BJ (cell line): ENCODE measurements around the gene OTULIN. TPM values are rescaled to one million over a fixed set of nuclear protein-coding genes. Genes with fewer than 3 reads are reported as not detected.

Source experiments
- CTCF ChIA-PET: fragments of 350-600 bp; formaldehyde crosslinking; extraction: SDS; loops from one replicate; lab custom pipeline; 2021; ENCODE audit warnings: antibody characterized with exemption, inconsistent platforms; lab: Yijun Ruan, JAX
- POLR2A ChIA-PET: fragments of 300-600 bp; sonication (Branson Sonifier 250); formaldehyde crosslinking; extraction: SDS; loops from one replicate; lab custom pipeline; 2021; ENCODE audit warnings: antibody characterized with exemption; lab: Charles Lee
- DNase-seq: peaks from one replicate; pipeline ENCODE4 v3.0.0-alpha.2; 2011; ENCODE audit warnings: low read depth
- H3K27me3 ChIP-seq: 2 replicates; pipeline ENCODE4 v1.6.0; 2011; ENCODE audit warnings: low read length; ENCODE audit not compliant: control insufficient read depth, insufficient read depth
- H3K36me3 ChIP-seq: 2 replicates; pipeline ENCODE4 v1.5.1; 2011; ENCODE audit warnings: low read length; ENCODE audit not compliant: control insufficient read depth, insufficient read depth
- H3K4me3 ChIP-seq: 2 replicates; pipeline ENCODE4 v1.5.1; 2011; ENCODE audit warnings: low read depth, mild to moderate bottlenecking, control low read depth, low read length
- CTCF ChIP-seq: IDR thresholded peaks from 2 replicates; pipeline ENCODE4 v1.5.1; 2011; ENCODE audit warnings: low read depth, mild to moderate bottlenecking, control low read depth, inconsistent platforms, low read length, moderate library complexity; ENCODE audit not compliant: insufficient read depth
- polyA plus RNA-seq: library from polyadenylated mRNA; depleted of rRNA; stranded (reverse); fragments of >200 nt; gene quantifications from 2 replicates; pipeline ENCODE4 v1.2.3, GENCODE V29; 2011

The OTULIN gene
- polyA plus RNA-seq, 1 experiment, result 10.1 TPM

GRCh38 chr5:14699159-14699558 is 34.6 kb downstream of the OTULIN start:
- TF ChIP-seq CTCF, result no peak
- POLR2A ChIA-PET, result no interaction called here
- CTCF ChIA-PET, result interaction anchor here (0.8 to 1.7 kb wide), 2 partner anchors 9 to 14 kb away, joined by 4 to 6 read pairs; no protein-coding TSS in a partner anchor
- Histone ChIP-seq H3K27me3 (no peaks in the 10 kb centered on the region), H3K36me3 (peaks cover 13% of the 10 kb centered on the region), H3K4me3 (no peak overlapping the region)
- no peak for DNase-seq

- no peak for DNase-seq
- ChIA-PET CTCF (interaction anchor here (0.8 to 1.4 kb wide), 2 partner anchors 9 to 13 kb away, joined by 4 to 5 read pairs; no protein-coding TSS in a partner anchor), POLR2A (no interaction called here)
- H3K27me3 ChIP-seq, result no peaks in the 10 kb centered on the region
- H3K4me3 ChIP-seq, result no peak overlapping the region
- H3K36me3 ChIP-seq, result peaks cover 12% of the 10 kb centered on the region
- no peak for TF ChIP-seq CTCF
These were observed 35.4 kb downstream of the OTULIN start for GRCh38 chr5:14699807-14700400.

GRCh38 chr5:14700478-14701436 is 36.2 kb downstream of the OTULIN start:
- TF ChIP-seq CTCF, result no peak
- ChIA-PET CTCF (interaction anchor here (0.6 to 1.4 kb wide), 5 partner anchors 14 to 302 kb away, joined by 3 to 5 read pairs (median 3); no protein-coding TSS in a partner anchor), POLR2A (no interaction called here)
- DNase-seq, result no peak
- H3K4me3 ChIP-seq, result no peak overlapping the region
- H3K36me3 ChIP-seq, result peaks cover 12% of the 10 kb centered on the region
- no peaks in the 10 kb centered on the region for H3K27me3 ChIP-seq

GRCh38 chr5:14701556-14701955 is 37.0 kb downstream of the OTULIN start:
- Histone ChIP-seq H3K27me3 (no peaks in the 10 kb centered on the region), H3K36me3 (peaks cover 12% of the 10 kb centered on the region), H3K4me3 (no peak overlapping the region)
- POLR2A ChIA-PET, result no interaction called here
- TF ChIP-seq CTCF, result no peak
- no peak for DNase-seq
- CTCF ChIA-PET, result interaction anchor here (0.9 to 1.9 kb wide), 4 partner anchors 13 to 302 kb away, joined by 3 to 5 read pairs (median 4); no protein-coding TSS in a partner anchor
